GM23248 (cell line): ENCODE measurements around the gene FARP1.

ENCODE experiments used
- EZH2 ChIP-seq: fragments of 200-600 bp; sonication (generic); IDR thresholded peaks from 2 replicates; pipeline ENCODE4 v1.6.1; 2018; ENCODE audit warnings: antibody characterized with exemption, mild to moderate bottlenecking; ENCODE audit not compliant: insufficient read depth, poor library complexity, severe bottlenecking
- EZH2phosphoT487 ChIP-seq: fragments of 200-600 bp; sonication (generic); IDR thresholded peaks from 2 replicates; pipeline ENCODE4 v1.6.1; 2018; ENCODE audit warnings: antibody characterized with exemption, moderate library complexity, mild to moderate bottlenecking, low read depth; ENCODE audit not compliant: insufficient read depth

DNA sequence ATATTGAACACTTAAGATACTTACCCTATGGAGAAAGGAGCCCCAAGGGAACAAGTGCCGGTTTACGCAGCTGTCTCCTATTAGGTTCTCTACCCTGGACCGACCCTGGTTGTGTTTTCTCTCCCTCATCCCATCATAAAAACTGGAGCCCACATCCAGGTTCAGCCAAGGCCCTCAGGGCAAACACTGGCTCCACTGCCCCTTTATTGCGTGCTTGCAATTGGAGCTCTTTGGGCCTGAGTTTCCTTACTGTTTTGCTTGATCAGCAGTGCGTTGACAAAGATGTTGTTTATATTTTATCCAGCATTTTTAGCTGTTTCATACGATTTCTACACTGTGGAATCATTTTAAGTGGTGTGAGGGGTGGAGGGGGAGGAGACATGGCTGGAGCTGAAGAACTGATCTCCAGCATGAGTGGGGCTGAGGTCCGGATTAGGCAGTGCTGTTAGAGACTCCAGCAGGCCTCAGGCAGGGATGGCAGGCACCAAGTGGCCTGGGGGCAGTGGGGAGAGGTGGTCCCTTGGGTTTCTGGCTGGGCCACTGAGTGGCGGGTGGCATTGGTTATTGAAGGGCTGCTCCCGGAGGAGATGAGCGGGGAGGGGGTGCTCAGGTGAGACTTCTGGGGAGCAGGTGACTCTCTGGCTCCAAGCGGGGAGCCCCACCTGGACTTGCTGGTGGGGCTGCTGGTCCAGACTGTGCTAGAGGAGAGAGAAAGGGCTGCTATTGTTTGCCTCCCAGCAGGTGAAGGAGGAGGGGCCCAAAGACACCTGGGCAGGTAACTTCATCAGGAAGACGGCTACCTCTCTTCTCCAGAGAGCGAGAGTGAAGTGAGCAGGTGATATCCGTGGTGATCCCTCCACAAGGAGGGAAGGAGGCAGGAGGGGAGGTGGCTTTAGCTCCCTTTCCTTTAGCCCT, 96.5 kb downstream of the FARP1 start:
- TF ChIP-seq EZH2 (no peak), EZH2phosphoT487 (no peak)
